HCT116 (cell line): ENCODE measurements around the gene LRFN2. TPM values are rescaled to one million over a fixed set of nuclear protein-coding genes. Genes with fewer than 3 reads are reported as not detected.

Experiments used
- ATAC-seq: fragments of 200-7000 bp; cut with Tn5 transposase; 2 replicates; pipeline ENCODE4 v1.9.1; 2020; ENCODE audit warnings: mild to moderate bottlenecking, moderate library complexity
- BruUV-seq: library from RNA; stranded (reverse); fragments of 400-500 nt; replicated peaks from 2 replicates; lab custom pipeline; 2021; lab: Mats Ljungman, UMichigan
- CTCF ChIA-PET: fragments of 300-600 bp; sonication (Branson Sonifier 250); formaldehyde crosslinking; loops from one replicate; lab custom pipeline; 2021; ENCODE audit warnings: antibody characterized with exemption; lab: Charles Lee
- POLR2A ChIA-PET: fragments of 300-600, 350-600 bp; sonication (Branson Sonifier 250); formaldehyde crosslinking; loops from one replicate; lab custom pipeline; 2021; ENCODE audit warnings: antibody characterized with exemption; lab: Charles Lee
- RAD21 ChIA-PET, 2 experiments: fragments of 300-600 bp; sonication (Branson Sonifier 250); formaldehyde crosslinking; loops; one replicate each; lab custom pipeline; 2023; ENCODE audit warnings: low total read pairs in 2 of 2; ENCODE audit not compliant: uncharacterized antibody in 2 of 2, unreplicated experiment in 2 of 2, low non-redundant PET in 1 of 2; lab: Charles Lee
- DNase-seq: peaks from one replicate; pipeline ENCODE4 v3.0.0-alpha.2; 2010; ENCODE audit warnings: low read depth, low spot score
- H2AFZ ChIP-seq: fragments of 200-600 bp; shearing (Covaris generic), sonication (generic); 2 replicates; pipeline ENCODE4 v1.6.1; 2017; ENCODE audit warnings: low read depth, mixed run types, mixed read lengths, antibody characterized with exemption, low read length; ENCODE audit not compliant: poor library complexity, severe bottlenecking
- H3K27ac ChIP-seq: 2 replicates; pipeline ENCODE4 v1.5.1; 2012; ENCODE audit warnings: low read depth, low read length
- H3K27me3 ChIP-seq: fragments of 200-600 bp; sonication (generic); 2 replicates; pipeline ENCODE4 v1.6.1; 2016; ENCODE audit warnings: mixed run types, low read length, mixed read lengths; ENCODE audit not compliant: insufficient read depth
- H3K36me3 ChIP-seq, 2 experiments: fragments of 200-500 bp in 1 of 2; fragments of 200-600 bp in 1 of 2; sonication (Bioruptor generic) in 1 of 2; sonication (generic) in 1 of 2; 2 replicates each; pipeline versions ENCODE4 v1.5.1 to v1.6.1; 2014 to 2016; ENCODE audit warnings: low read length in 2 of 2, inconsistent platforms in 1 of 2, mixed read lengths in 1 of 2, mixed run types in 1 of 2; ENCODE audit not compliant: insufficient read depth in 2 of 2, control insufficient read depth in 1 of 2
- H3K4me1 ChIP-seq, 2 experiments: fragments of 200-600 bp in 1 of 2; sonication (generic) in 1 of 2; 2 replicates each; pipeline versions ENCODE4 v1.5.1 to v1.6.1; 2012 to 2017; ENCODE audit warnings: low read length in 2 of 2, inconsistent platforms in 1 of 2, mild to moderate bottlenecking in 1 of 2, mixed read lengths in 1 of 2, mixed run types in 1 of 2, moderate library complexity in 1 of 2; ENCODE audit not compliant: insufficient read depth in 2 of 2, control insufficient read depth in 1 of 2
- H3K4me2 ChIP-seq: fragments of 200-600 bp; sonication (generic); 2 replicates; pipeline ENCODE4 v1.6.1; 2017; ENCODE audit warnings: mixed run types, low read length, mixed read lengths
- H3K4me3 ChIP-seq, 2 experiments: fragments of 200-600 bp in 1 of 2; sonication (generic) in 1 of 2; replicated peaks in 1 of 2; 2 replicates each; pipeline ENCODE4 v1.5.1; 2011 to 2016; ENCODE audit warnings: low read length in 2 of 2, control low read depth in 1 of 2, low read depth in 1 of 2, mild to moderate bottlenecking in 1 of 2, mixed read lengths in 1 of 2, mixed run types in 1 of 2
- H3K79me2 ChIP-seq: fragments of 200-600 bp; sonication (generic); 2 replicates; pipeline ENCODE4 v1.6.1; 2017; ENCODE audit warnings: mild to moderate bottlenecking, mixed run types, low read length, moderate library complexity, mixed read lengths; ENCODE audit not compliant: insufficient read depth
- H3K9ac ChIP-seq: fragments of 200-600 bp; sonication (generic); 2 replicates; pipeline ENCODE4 v1.6.1; 2016; ENCODE audit warnings: low read length, mixed read lengths
- H3K9me2 ChIP-seq: fragments of 200-600 bp; sonication (generic), shearing (Covaris generic); 2 replicates; pipeline ENCODE4 v1.6.1; 2017; ENCODE audit warnings: mixed run types, mild to moderate bottlenecking, moderate library complexity; ENCODE audit not compliant: insufficient read depth
- H3K9me3 ChIP-seq, 2 experiments: fragments of 200-500 bp in 1 of 2; fragments of 200-600 bp in 1 of 2; sonication (Bioruptor generic) in 1 of 2; sonication (generic) in 1 of 2; 2 replicates each; pipeline ENCODE4 v1.6.1; 2014 to 2017; ENCODE audit warnings: low read length in 2 of 2, mixed read lengths in 2 of 2, inconsistent platforms in 1 of 2, low read depth in 1 of 2, mild to moderate bottlenecking in 1 of 2, mixed run types in 1 of 2, moderate library complexity in 1 of 2; ENCODE audit not compliant: control insufficient read depth in 1 of 2, insufficient read depth in 1 of 2
- H4K20me1 ChIP-seq: fragments of 200-600 bp; sonication (generic), shearing (Covaris generic); 2 replicates; pipeline ENCODE4 v1.6.1; 2017; ENCODE audit warnings: mixed run types, mild to moderate bottlenecking, moderate library complexity; ENCODE audit not compliant: insufficient read depth
- ATF3 ChIP-seq: IDR thresholded peaks from 2 replicates; pipeline ENCODE4 v1.6.1; 2012
- CTCF ChIP-seq, 3 experiments: fragments of 200-600 bp in 1 of 3; sonication (generic) in 1 of 3; IDR thresholded peaks in 2 of 3; conservative IDR thresholded peaks in 1 of 3; 2 replicates each; pipeline ENCODE4 v1.5.1; 2012 to 2017; ENCODE audit warnings: low read depth in 2 of 3, low read length in 2 of 3, antibody characterized with exemption in 1 of 3, borderline replicate concordance in 1 of 3, control low read depth in 1 of 3, mild to moderate bottlenecking in 1 of 3, mixed read lengths in 1 of 3, mixed run types in 1 of 3, moderate library complexity in 1 of 3; ENCODE audit not compliant: insufficient read depth in 1 of 3
- EGR1 ChIP-seq: IDR thresholded peaks from 2 replicates; pipeline ENCODE4 v1.6.1; 2012; ENCODE audit warnings: low read depth
- EZH2phosphoT487 ChIP-seq: fragments of 200-600 bp; IDR thresholded peaks from 2 replicates; pipeline ENCODE4 v1.6.1; 2018; ENCODE audit warnings: antibody characterized with exemption, borderline replicate concordance
- FOSL1 ChIP-seq: IDR thresholded peaks from 2 replicates; pipeline ENCODE4 v1.6.1; 2012; ENCODE audit warnings: low read depth
- JUND ChIP-seq: IDR thresholded peaks from 2 replicates; pipeline ENCODE4 v1.6.1; 2012
- SRF ChIP-seq: IDR thresholded peaks from 2 replicates; pipeline ENCODE4 v1.6.1; 2012; ENCODE audit warnings: low read depth
- TCF7L2 ChIP-seq: IDR thresholded peaks from 2 replicates; pipeline ENCODE4 v1.7.0; 2011; ENCODE audit warnings: borderline replicate concordance, inconsistent platforms; ENCODE audit not compliant: insufficient read depth, insufficient read length; ENCODE audit errors: extremely low read depth
- YY1 ChIP-seq: IDR thresholded peaks from 2 replicates; pipeline ENCODE4 v1.6.1; 2011; ENCODE audit warnings: low read length, low read depth, moderate library complexity, mild to moderate bottlenecking; ENCODE audit not compliant: insufficient replicate concordance; ENCODE audit errors: extremely low read depth
- ZNF274 ChIP-seq: fragments of 200-500 bp; sonication (Bioruptor generic); IDR thresholded peaks from 2 replicates; pipeline ENCODE4 v1.6.1; 2014; ENCODE audit warnings: mild to moderate bottlenecking, low read depth, low read length, inconsistent platforms
- intact Hi-C: fragments of 100-400 bp; cut with micrococcal nuclease; formaldehyde crosslinking; loops from 2 replicates; pipeline ENCODE4 v1.10.0; 2022
- total RNA-seq: library from RNA; stranded (reverse); gene quantifications from one replicate; pipeline ENCODE4 v1.2.1, GENCODE V29; 2021; ENCODE audit not compliant: unreplicated experiment
- TF ChIP-seq, protein P1 (sequence below): IDR thresholded peaks from 2 replicates; pipeline ENCODE4 v1.6.1; 2012

The LRFN2 gene
- total RNA-seq, 1 experiment from 2014 or later = not detected

GRCh38 chr6:40395698-40396076, 191.5 kb downstream of the LRFN2 start:
- H3K9me2 ChIP-seq = no peaks in the 10 kb centered on the region
- no peaks in the 10 kb centered on the region for H3K36me3 ChIP-seq
- no peak overlapping the region for H3K9ac ChIP-seq
- ChIA-PET POLR2A (no interaction called here), CTCF (no interaction called here), RAD21 (no interaction called here)
- DNase-seq (no peak), ATAC-seq (no peak)
- H4K20me1 ChIP-seq = no peaks in the 10 kb centered on the region
- no peak overlapping the region for H2AFZ ChIP-seq
- peaks cover 9% of the 10 kb centered on the region for H3K27me3 ChIP-seq
- H3K4me1 ChIP-seq = no peaks in the 10 kb centered on the region
- H3K4me2 ChIP-seq = no peak overlapping the region
- H3K79me2 ChIP-seq = no peaks in the 10 kb centered on the region
- H3K9me3 ChIP-seq = no peaks in the 10 kb centered on the region
- TF ChIP-seq TCF7L2 (no peak), EGR1 (no peak), ZNF274 (no peak), FOSL1 (no peak), SRF (no peak), JUND (no peak), EZH2phosphoT487 (no peak)
- TF ChIP-seq, protein P1, sequence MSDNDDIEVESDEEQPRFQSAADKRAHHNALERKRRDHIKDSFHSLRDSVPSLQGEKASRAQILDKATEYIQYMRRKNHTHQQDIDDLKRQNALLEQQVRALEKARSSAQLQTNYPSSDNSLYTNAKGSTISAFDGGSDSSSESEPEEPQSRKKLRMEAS = no peak
- no peak overlapping the region for H3K4me3 ChIP-seq
- no TSS peak for BruUV-seq
- intact Hi-C loops = no loop called here
- H3K27ac ChIP-seq = no peak overlapping the region

GRCh38 chr6:40395066-40395697, 192.0 kb downstream of the LRFN2 start:
- no TSS peak for BruUV-seq
- Histone ChIP-seq H3K4me2 (no peak overlapping the region), H3K4me3 (no peak overlapping the region), H3K9ac (no peak overlapping the region), H4K20me1 (no peaks in the 10 kb centered on the region), H3K27me3 (peaks cover 15% of the 10 kb centered on the region), H3K4me1 (no peaks in the 10 kb centered on the region), H3K9me3 (no peaks in the 10 kb centered on the region), H3K9me2 (no peaks in the 10 kb centered on the region), H3K36me3 (no peaks in the 10 kb centered on the region), H2AFZ (no peak overlapping the region), H3K27ac (no peak overlapping the region), H3K79me2 (no peaks in the 10 kb centered on the region)
- TF ChIP-seq ATF3 (no peak), YY1 (no peak), EGR1 (no peak), ZNF274 (no peak), CTCF (IDR thresholded peaks at IDR 0.05 in 2 of 3, conservative IDR thresholded peaks at IDR 0.05 in 1 of 3; ENCODE audit: borderline replicate concordance in 1 of 3, insufficient read depth in 1 of 3, low read depth in 2 of 3, low read length in 2 of 3) (no peak)
- ATAC-seq = no peak
- ChIA-PET RAD21 (no interaction called here), POLR2A (no interaction called here), CTCF (no interaction called here)
- intact Hi-C loops = no loop called here
- no peak for DNase-seq
